Tibial artery (tissue), 4 donors: ENCODE results near the gene PTPRD.
"Not testable (repeated sequence)": the region's sequence is repeated elsewhere in the genome, so short reads cannot be mapped to it uniquely, and the experiment has no call there.

Source experiments
- DNase-seq, 2 donors: peaks; one replicate each; pipeline ENCODE4 v3.0.0-alpha.2; 2019
- H3K27ac ChIP-seq, 2 donors: fragments of 200-600 bp; sonication (generic) in 1 of 2; 1 replicate in 1 of 2; 2 replicates in 1 of 2; pipeline ENCODE4 v1.5.1; 2018 to 2019; ENCODE audit warnings: mild to moderate bottlenecking in 1 of 2
- H3K27me3 ChIP-seq, 2 donors: fragments of 200-600 bp; sonication (generic) in 1 of 2; one replicate each; pipeline versions ENCODE4 v1.5.1 to v1.6.0; 2016 to 2019
- H3K36me3 ChIP-seq, 3 donors: fragments of 200-600 bp; sonication (generic) in 2 of 3; one replicate each; pipeline ENCODE4 v1.5.1; 2016 to 2019; ENCODE audit warnings: mild to moderate bottlenecking in 2 of 3
- H3K4me1 ChIP-seq, 4 donors: fragments of 200-600 bp; sonication (generic) in 2 of 4; 1 replicate in 3 of 4; 2 replicates in 1 of 4; pipeline ENCODE4 v1.5.1; 2016 to 2019
- H3K4me3 ChIP-seq, 2 donors: fragments of 200-600 bp; sonication (generic) in 1 of 2; 1 replicate in 1 of 2; 2 replicates in 1 of 2; pipeline ENCODE4 v1.5.1; 2018 to 2019; ENCODE audit warnings: mild to moderate bottlenecking in 2 of 2
- H3K9me3 ChIP-seq, 3 donors: fragments of 200-600 bp; sonication (generic) in 1 of 3; one replicate each; pipeline ENCODE4 v1.5.1; 2016 to 2019
- intact Hi-C: fragments of 100-400 bp; cut with DNase I; formaldehyde crosslinking; loops from one replicate; pipeline ENCODE4 v1.15.0; 2023; ENCODE audit warnings: low total_unique reads
- TF ChIP-seq, protein P1 (sequence below), 2 experiments: fragments of 200-600 bp in 1 of 2; fragments of 450-650 bp in 1 of 2; IDR thresholded peaks; one replicate each; pipeline ENCODE4 v1.5.1; 2017 to 2019; ENCODE audit warnings: antibody characterized with exemption in 2 of 2, mild to moderate bottlenecking in 1 of 2, moderate library complexity in 1 of 2

Gene PTPRD

GRCh38 chr9:10387282-10387681, 225.5 kb downstream of the PTPRD start:
- no peaks in the 10 kb centered on the region for H3K9me3 ChIP-seq
- DNase-seq: no peak
- no peaks in the 10 kb centered on the region for H3K4me1 ChIP-seq
- H3K27ac ChIP-seq: no peak overlapping the region
- H3K27me3 ChIP-seq: no peaks in the 10 kb centered on the region
- H3K4me3 ChIP-seq: no peak overlapping the region
- TF ChIP-seq, protein P1, sequence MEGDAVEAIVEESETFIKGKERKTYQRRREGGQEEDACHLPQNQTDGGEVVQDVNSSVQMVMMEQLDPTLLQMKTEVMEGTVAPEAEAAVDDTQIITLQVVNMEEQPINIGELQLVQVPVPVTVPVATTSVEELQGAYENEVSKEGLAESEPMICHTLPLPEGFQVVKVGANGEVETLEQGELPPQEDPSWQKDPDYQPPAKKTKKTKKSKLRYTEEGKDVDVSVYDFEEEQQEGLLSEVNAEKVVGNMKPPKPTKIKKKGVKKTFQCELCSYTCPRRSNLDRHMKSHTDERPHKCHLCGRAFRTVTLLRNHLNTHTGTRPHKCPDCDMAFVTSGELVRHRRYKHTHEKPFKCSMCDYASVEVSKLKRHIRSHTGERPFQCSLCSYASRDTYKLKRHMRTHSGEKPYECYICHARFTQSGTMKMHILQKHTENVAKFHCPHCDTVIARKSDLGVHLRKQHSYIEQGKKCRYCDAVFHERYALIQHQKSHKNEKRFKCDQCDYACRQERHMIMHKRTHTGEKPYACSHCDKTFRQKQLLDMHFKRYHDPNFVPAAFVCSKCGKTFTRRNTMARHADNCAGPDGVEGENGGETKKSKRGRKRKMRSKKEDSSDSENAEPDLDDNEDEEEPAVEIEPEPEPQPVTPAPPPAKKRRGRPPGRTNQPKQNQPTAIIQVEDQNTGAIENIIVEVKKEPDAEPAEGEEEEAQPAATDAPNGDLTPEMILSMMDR (IDR thresholded peaks at IDR 0.05): no peak
- no peaks in the 10 kb centered on the region for H3K36me3 ChIP-seq
- intact Hi-C loops: no loop called here

DNA sequence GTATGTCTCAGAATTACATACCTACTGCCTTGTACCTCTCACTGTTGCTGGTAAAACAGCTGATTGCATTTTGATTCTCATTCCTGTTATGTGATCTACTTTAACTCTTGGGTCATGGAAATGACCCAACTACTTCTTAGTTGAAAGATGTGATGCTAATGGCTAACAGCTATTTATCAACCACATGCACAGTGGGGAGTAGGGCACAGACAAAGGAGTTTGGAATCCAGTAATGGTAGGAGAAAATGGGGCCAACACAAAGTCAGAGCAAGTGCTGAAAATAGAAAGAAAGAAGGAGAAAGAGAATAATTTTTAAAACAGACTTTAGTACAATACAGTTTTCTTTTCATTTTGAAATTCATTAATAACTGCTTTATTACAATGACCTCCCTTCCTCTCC, 241.0 kb downstream of the PTPRD start:
- H3K27ac ChIP-seq: no peak overlapping the region
- TF ChIP-seq, protein P1 (IDR thresholded peaks at IDR 0.05): no peak
- H3K4me1 ChIP-seq: no peaks in the 10 kb centered on the region
- no peaks in the 10 kb centered on the region for H3K36me3 ChIP-seq
- intact Hi-C loops: no loop called here
- H3K4me3 ChIP-seq: no peak overlapping the region
- no peaks in the 10 kb centered on the region for H3K27me3 ChIP-seq
- no peak for DNase-seq
- H3K9me3 ChIP-seq: no peaks in the 10 kb centered on the region

DNA sequence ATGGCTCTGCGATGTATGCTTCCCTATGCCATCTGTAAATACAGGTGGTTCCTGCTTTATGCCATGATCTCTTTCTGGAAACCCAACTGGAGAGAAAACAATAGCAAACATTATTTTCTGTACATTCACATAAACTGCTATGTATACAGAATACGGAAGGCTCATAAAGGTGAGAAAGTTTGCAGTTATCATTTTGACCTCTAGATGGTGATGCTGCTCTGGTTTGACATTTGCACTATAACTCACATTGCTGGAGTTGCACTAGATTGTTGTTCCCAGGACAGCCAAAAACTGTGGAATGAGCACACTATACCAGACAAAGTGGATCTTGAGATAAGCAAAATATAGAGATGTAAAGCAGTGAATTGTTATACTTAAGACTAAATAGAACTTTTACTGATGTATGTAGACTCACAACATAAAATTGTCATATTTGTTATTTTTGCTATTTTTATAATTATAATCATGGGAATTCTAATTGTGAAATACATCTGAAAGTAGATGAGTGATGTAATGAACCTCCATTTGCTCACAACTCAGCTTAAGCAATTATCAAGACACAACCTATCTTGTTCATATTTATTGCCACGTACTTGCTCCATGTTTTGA, 246.5 kb downstream of the PTPRD start:
- Histone ChIP-seq H3K4me1 (no peaks in the 10 kb centered on the region), H3K36me3 (no peaks in the 10 kb centered on the region), H3K4me3 (no peak overlapping the region), H3K9me3 (no peaks in the 10 kb centered on the region), H3K27ac (no peak overlapping the region), H3K27me3 (no peaks in the 10 kb centered on the region)
- intact Hi-C loops: no loop called here
- no peak for DNase-seq
- TF ChIP-seq, protein P1 (IDR thresholded peaks at IDR 0.05): peak; percentile 22 to 32

DNA sequence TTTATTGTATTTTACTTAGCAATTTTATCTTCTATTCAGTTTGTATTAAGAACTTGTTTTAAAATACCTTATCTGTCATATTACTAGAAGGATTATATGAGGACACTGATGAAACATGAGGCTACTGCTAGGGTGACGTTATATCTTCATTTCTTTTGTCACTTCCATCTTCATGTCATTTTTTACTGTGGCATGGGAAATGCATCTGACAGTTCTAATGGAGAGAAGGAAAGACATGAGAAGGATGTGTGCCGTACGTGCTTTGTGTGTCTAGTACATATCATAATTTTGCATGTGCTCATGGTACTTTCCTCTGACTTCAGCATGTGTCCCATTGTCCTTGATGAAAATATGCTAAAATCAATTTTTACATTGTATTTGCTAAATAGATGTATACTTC, 258.2 kb downstream of the PTPRD start:
- H3K27ac ChIP-seq: no peak overlapping the region
- intact Hi-C loops: no loop called here
- DNase-seq: no peak
- no peaks in the 10 kb centered on the region for H3K36me3 ChIP-seq
- H3K27me3 ChIP-seq: no peaks in the 10 kb centered on the region
- H3K4me1 ChIP-seq: no peaks in the 10 kb centered on the region
- no peak overlapping the region for H3K4me3 ChIP-seq
- no peaks in the 10 kb centered on the region for H3K9me3 ChIP-seq
- TF ChIP-seq, protein P1 (IDR thresholded peaks at IDR 0.05): no peak

DNA sequence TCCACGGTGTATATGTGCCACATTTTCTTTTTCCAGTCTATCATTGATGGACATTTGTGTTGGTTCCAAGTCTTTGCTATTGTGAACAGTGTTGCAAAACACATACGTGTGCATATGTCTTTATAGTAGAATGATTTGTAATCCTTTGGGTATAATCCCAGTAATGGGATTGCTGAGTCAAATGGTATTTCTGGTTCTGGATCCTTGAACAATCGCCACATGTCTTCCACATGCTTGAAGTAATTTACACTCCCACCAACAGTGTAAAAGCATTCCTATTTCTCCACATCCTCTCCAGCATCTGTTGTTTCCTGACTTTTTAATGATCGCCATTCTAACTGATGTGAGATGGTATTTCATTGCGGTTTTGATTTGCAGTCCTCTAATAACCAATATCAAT, 267.2 kb downstream of the PTPRD start:
- H3K9me3 ChIP-seq, DNase-seq, intact Hi-C loops, H3K4me3 ChIP-seq, H3K27me3 ChIP-seq, H3K4me1 ChIP-seq, H3K36me3 ChIP-seq, H3K27ac ChIP-seq: not testable (repeated sequence)

DNA sequence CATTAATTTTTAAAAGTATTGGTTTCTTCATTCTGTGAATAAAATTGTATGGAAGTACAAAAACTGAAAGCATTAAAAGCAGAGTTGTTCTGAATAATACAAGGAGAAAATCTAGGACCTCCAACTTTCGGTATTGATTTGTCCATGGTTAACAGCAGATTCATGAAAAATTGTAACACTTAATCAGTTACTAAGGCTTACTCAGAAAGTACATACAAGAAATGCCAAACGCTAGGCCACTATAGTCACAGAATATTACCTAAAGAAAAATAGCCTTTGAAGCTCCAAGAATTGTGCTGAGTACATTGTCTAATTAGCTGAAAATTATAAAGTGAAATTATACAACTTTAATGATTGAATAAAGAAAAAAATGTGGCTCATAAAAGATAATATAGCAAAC, 271.7 kb downstream of the PTPRD start:
- H3K9me3 ChIP-seq: no peaks in the 10 kb centered on the region
- intact Hi-C loops: no loop called here
- H3K4me1 ChIP-seq: no peaks in the 10 kb centered on the region
- no peaks in the 10 kb centered on the region for H3K27me3 ChIP-seq
- TF ChIP-seq, protein P1 (IDR thresholded peaks at IDR 0.05): no peak
- H3K27ac ChIP-seq: no peak overlapping the region
- H3K36me3 ChIP-seq: no peaks in the 10 kb centered on the region
- no peak overlapping the region for H3K4me3 ChIP-seq
- no peak for DNase-seq
